Measurements from ENCODE around the gene LAMC3.

The LAMC3 gene

GRCh38 chr9:130977811-130978221, 31.2 kb upstream of the LAMC3 start:
- in situ Hi-C loops (cut with MboI; ENCODE audit: low sequenced_read_pairs) = no loop called here

GRCh38 chr9:130979591-130980385, 29.2 kb upstream of the LAMC3 start:
- in situ Hi-C loops (cut with MboI; ENCODE audit: low sequenced_read_pairs) = no loop called here

- in situ Hi-C loops (cut with MboI; ENCODE audit: low sequenced_read_pairs) = no loop called here
Measured at GRCh38 chr9:130980526-130980925, 28.4 kb upstream of the LAMC3 start.

DNA sequence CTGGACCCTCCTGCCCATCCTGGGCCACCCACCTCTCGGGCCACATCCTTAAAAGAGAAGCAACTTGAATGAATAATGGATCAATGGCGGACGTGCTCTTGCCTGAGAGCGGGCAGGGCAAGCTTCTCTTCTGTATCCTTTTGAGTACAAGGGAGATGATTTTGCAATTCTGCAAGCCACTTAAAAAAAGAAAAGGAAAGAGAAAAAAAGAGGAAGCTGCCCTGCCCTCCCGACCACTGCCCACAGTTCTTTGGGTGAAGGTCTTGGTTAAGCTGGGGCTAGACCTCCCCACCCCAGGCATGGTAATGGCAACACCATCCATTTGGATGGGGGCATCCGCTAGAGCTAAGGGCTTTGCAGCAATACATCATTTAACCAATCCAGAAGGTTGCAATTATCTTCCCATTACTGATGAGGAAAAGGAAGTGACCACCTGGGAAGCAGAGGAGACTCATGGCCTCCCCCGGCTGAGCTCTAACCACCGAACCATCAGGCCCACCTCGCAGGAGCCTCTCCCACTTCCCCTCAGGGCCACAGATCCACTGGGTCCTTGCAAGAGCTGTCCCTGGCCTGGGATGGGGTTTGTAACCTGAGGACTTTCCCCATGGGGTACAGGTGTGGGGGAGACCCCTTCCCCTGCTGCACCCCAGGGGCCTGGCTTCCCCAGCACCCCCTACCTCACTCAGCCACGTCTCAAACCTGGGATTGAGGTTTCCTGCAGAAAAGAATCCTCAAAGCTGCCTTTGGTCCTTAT, 27.8 kb upstream of the LAMC3 start:
- in situ Hi-C loops (cut with MboI; ENCODE audit: low sequenced_read_pairs) = no loop called here

- in situ Hi-C loops (cut with MboI; ENCODE audit: low sequenced_read_pairs) = no loop called here
Measured at GRCh38 chr9:130981756-130982137, 27.2 kb upstream of the LAMC3 start.

- in situ Hi-C loops (cut with MboI; ENCODE audit: low sequenced_read_pairs) = no loop called here
Measured at GRCh38 chr9:130982636-130983358, 26.2 kb upstream of the LAMC3 start.

DNA sequence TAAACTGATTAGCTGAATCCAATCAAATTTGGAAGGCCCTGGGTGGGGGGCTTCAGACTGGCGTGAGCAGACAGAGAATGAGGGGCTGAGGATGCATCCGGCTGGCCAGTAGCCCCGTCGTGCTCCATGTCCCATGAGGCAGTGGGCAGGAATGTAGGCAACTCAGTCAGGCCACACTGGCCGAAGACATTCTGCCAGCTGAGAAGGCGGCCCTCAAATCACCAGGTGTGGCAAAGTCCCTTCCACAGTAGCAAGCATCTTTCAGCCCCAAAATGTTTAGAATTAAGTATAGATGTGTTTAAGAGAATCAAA, 25.7 kb upstream of the LAMC3 start:
- in situ Hi-C loops (cut with MboI; ENCODE audit: low sequenced_read_pairs) = no loop called here

DNA sequence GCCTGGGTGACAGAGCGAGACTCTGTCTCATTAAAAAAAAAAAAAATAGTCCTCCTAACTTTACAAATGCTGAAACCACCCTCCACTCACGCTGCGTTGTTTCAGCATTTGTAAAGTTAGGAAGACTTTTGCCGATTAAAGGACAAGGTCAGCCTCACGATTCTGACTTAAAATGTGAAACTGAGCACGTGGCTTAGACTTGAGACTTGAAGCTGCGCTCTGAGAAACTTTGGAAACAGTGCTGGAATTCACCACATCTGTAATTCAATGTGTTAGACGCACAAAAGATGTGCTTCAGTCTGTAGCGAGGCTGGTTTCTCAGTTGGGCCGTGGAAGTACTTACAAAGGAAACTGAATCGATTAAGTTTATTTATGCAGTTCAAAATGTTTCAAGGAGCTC, 25.0 kb upstream of the LAMC3 start:
- in situ Hi-C loops (cut with MboI; ENCODE audit: low sequenced_read_pairs) = no loop called here

- in situ Hi-C loops (cut with MboI; ENCODE audit: low sequenced_read_pairs) = no loop called here
Measured at GRCh38 chr9:130984521-130984920, 24.5 kb upstream of the LAMC3 start.

GRCh38 chr9:130985029-130985428, 23.9 kb upstream of the LAMC3 start:
- in situ Hi-C loops (cut with MboI; ENCODE audit: low sequenced_read_pairs) = no loop called here

- in situ Hi-C loops (cut with MboI; ENCODE audit: low sequenced_read_pairs) = no loop called here
Measured at GRCh38 chr9:130985606-130986162, 23.3 kb upstream of the LAMC3 start.

GRCh38 chr9:130986356-130986965, 22.5 kb upstream of the LAMC3 start:
- in situ Hi-C loops (cut with MboI; ENCODE audit: low sequenced_read_pairs) = no loop called here

DNA sequence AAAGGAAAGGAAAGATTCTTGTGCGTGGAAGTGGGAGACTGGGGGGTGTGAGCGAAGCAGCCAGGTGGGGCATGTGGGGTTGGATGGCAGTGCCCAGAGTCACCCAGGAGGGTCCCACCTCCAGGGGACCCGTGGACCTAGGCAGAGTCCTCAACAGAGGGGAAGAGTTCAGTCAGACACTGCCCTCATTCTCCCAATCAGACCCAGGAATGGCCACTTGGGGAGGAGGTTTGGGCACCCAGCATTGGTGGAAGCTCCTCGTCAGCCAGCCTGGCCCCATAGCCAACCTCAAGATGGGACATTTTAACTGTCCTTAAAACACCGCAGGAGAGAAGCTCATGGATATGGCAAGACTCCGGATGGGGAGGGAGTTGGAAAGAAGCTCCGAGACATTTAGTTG, 21.9 kb upstream of the LAMC3 start:
- in situ Hi-C loops (cut with MboI; ENCODE audit: low sequenced_read_pairs) = no loop called here

DNA sequence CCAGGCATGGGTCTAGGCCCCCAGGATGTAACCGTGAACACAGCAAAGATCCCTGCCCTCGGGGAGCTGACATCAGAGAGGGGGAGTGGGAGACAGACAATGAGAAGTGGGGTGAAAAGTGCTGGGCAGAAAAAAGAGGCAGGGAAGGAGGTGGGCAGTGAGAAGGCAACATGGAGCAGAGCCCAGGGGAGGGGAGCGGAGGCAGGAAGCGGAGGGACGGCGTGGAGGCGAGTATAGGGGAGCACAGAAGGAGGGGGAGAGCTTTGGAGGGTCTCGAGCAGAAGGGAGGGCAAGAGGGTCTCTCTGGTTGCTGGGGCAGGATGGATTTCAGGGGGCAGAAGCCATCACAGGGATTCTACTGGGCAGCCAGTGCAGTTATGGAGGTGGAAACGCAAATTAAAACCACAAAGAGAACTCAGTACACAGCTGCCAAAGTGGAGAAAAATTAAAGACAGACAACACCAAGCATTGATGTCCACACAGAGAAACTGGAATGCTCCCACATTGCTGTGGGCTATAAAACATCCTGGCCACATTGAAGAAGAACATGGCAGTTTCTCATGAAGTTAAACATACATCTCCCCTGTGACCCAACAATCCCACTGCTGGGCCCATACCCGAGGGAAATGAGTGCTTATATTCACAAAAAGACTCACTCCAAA, 21.1 kb upstream of the LAMC3 start:
- in situ Hi-C loops (cut with MboI; ENCODE audit: low sequenced_read_pairs) = no loop called here

- in situ Hi-C loops (cut with MboI; ENCODE audit: low sequenced_read_pairs) = no loop called here
Measured at GRCh38 chr9:130988400-130988747, 20.6 kb upstream of the LAMC3 start.

GRCh38 chr9:130988905-130989304, 20.1 kb upstream of the LAMC3 start:
- in situ Hi-C loops (cut with MboI; ENCODE audit: low sequenced_read_pairs) = no loop called here

GRCh38 chr9:130989391-130989790, 19.6 kb upstream of the LAMC3 start:
- in situ Hi-C loops (cut with MboI; ENCODE audit: low sequenced_read_pairs) = no loop called here

- in situ Hi-C loops (cut with MboI; ENCODE audit: low sequenced_read_pairs) = no loop called here
Measured at GRCh38 chr9:130989891-130990290, 19.1 kb upstream of the LAMC3 start.

- in situ Hi-C loops (cut with MboI; ENCODE audit: low sequenced_read_pairs) = no loop called here
Measured at GRCh38 chr9:130990306-130990977, 18.5 kb upstream of the LAMC3 start.

Measured in HL-60/S4 treated with phorbol 12-myristate 13-acetate at 8.2 ng/mL for 4 days and 3 days (cell line).